G401.6 (cell line): ENCODE data around the gene DFFB.

Experiments
- FAIRE-seq: peaks from 2 replicates; lab custom pipeline; 2012; peaks lifted over from hg19 to GRCh38; lab: Jason Lieb, UNC

DFFB gene

GRCh38 chr1:3896396-3897000 lies 39.2 kb downstream of the DFFB start:
- FAIRE-seq: no peak

- FAIRE-seq: no peak
These were observed 41.1 kb downstream of the DFFB start for GRCh38 chr1:3898475-3898735.

GRCh38 chr1:3898994-3899753 lies 41.9 kb downstream of the DFFB start:
- FAIRE-seq: no peak

- no peak for FAIRE-seq
These were observed 42.5 kb downstream of the DFFB start for GRCh38 chr1:3899754-3900149.

GRCh38 chr1:3900150-3900968 lies 43.1 kb downstream of the DFFB start, which contains the start of gene C1orf174:
C1orf174 (minus strand) TSS chr1:3900272; CDS start chr1:3900186, 86 bp downstream.
- FAIRE-seq: peak; percentile 98

- peak; percentile 97 for FAIRE-seq
These were observed 43.8 kb downstream of the DFFB start for GRCh38 chr1:3900969-3901529.

GRCh38 chr1:3902111-3902511 lies 44.8 kb downstream of the DFFB start:
- no peak for FAIRE-seq

GRCh38 chr1:3902571-3903091 lies 45.4 kb downstream of the DFFB start:
- FAIRE-seq: no peak

- no peak for FAIRE-seq
These were observed 46.1 kb downstream of the DFFB start for GRCh38 chr1:3903141-3904005.

- FAIRE-seq: no peak
These were observed 46.9 kb downstream of the DFFB start for GRCh38 chr1:3904006-3904842.

- FAIRE-seq: no peak
These were observed 47.5 kb downstream of the DFFB start for GRCh38 chr1:3904843-3905185.

- no peak for FAIRE-seq
These were observed 48.1 kb downstream of the DFFB start for GRCh38 chr1:3905266-3905952.

GRCh38 chr1:3905953-3906671 lies 48.8 kb downstream of the DFFB start:
- no peak for FAIRE-seq

- no peak for FAIRE-seq
These were observed 49.4 kb downstream of the DFFB start for GRCh38 chr1:3906672-3907020.

- FAIRE-seq: no peak
These were observed 49.8 kb downstream of the DFFB start for GRCh38 chr1:3907031-3907534.

- FAIRE-seq: no peak
These were observed 50.4 kb downstream of the DFFB start for GRCh38 chr1:3907621-3908165.

- no peak for FAIRE-seq
These were observed 51.7 kb downstream of the DFFB start for GRCh38 chr1:3908886-3909517.

- no peak for FAIRE-seq
These were observed 52.3 kb downstream of the DFFB start for GRCh38 chr1:3909615-3910014.
